HG02884 (cell line): ENCODE results near the gene DNAJC15.

ENCODE experiments used
- ATAC-seq: cut with Tn5 transposase; IDR thresholded peaks from one replicate; pipeline ENCODE4 v1.9.1; 2021; ENCODE audit warnings: mild to moderate bottlenecking, moderate library complexity; ENCODE audit not compliant: unreplicated experiment

DNAJC15 gene

GRCh38 chr13:43150369-43151207 lies 127.2 kb downstream of the DNAJC15 start:
- ATAC-seq, result no peak

- ATAC-seq, result no peak
These were observed 130.2 kb downstream of the DNAJC15 start for GRCh38 chr13:43153436-43154090.

GRCh38 chr13:43154156-43154651 lies 130.8 kb downstream of the DNAJC15 start:
- ATAC-seq, result no peak

DNA sequence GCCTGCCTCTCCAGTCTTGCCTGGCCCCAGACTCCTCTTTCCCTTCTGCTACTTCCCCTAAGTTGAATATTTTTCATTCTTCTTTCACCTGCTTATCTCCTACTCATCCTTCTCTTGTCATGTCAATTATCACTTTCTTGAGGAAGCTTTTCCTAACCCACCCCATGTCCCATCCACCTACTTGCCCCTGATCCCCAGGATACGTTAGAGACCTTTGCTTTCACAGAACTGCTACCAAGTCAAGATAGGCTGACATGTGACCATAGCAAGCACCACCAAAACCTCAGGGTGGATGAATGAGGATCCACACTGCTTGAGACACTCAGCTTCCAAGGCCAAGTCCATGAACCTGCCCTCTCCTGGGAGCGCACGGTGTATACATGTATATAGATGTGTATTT lies 131.5 kb downstream of the DNAJC15 start:
- no peak for ATAC-seq

DNA sequence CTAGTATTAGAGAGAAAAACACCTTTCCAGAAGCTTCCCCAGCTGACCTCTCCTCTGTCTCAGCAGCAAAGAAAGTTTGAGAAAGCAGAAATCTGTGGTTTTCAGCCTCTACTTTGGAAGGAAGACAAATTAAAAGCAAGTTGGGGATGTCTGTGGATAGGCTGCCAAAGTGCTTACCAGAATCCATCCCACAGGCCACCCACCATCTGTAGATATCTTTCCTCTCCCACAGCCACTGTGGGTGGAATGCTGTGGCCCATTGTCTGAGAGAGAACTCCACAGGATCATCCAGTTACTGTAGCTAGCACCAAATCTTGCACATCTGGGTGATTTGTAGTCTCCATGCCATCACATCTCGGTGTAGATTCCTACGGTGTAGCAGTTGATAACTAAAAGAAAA lies 133.5 kb downstream of the DNAJC15 start:
- ATAC-seq, result no peak

- no peak for ATAC-seq
These were observed 134.4 kb downstream of the DNAJC15 start for GRCh38 chr13:43157796-43158195.

GRCh38 chr13:43158516-43158915 lies 135.1 kb downstream of the DNAJC15 start:
- no peak for ATAC-seq

- no peak for ATAC-seq
These were observed 135.7 kb downstream of the DNAJC15 start for GRCh38 chr13:43159026-43159461.
